ENCODE data around the gene JARID2.

- TF ChIP-seq TAF1 (IDR thresholded peaks at IDR 0.05; ENCODE audit: borderline replicate concordance, insufficient read depth, low read length) (no peak), REST (IDR thresholded peaks at IDR 0.05; ENCODE audit: insufficient read depth in 1 of 2, low read depth in 2 of 2, low read length in 2 of 2) (no peak)
Observed at GRCh38 chr6:15331629-15332251, 85.9 kb downstream of the JARID2 start.
